Vagina (tissue), 2 donors: ENCODE measurements around the gene ZCCHC7. TPM values are rescaled to one million over a fixed set of nuclear protein-coding genes. Genes with fewer than 3 reads are reported as not detected.

Experiments used
- DNase-seq, 2 donors: peaks; one replicate each; pipeline ENCODE4 v3.0.0-alpha.2; 2017; ENCODE audit errors: extremely low spot score in 2 of 2
- H3K27ac ChIP-seq: fragments of 200-600 bp; sonication (generic); one replicate; pipeline ENCODE4 v1.5.1; 2019
- H3K27me3 ChIP-seq: fragments of 200-600 bp; sonication (generic); one replicate; pipeline ENCODE4 v1.5.1; 2019
- H3K36me3 ChIP-seq, 2 donors: fragments of 200-600 bp; sonication (generic); one replicate each; pipeline ENCODE4 v1.5.1; 2017 to 2019
- H3K4me1 ChIP-seq: fragments of 200-600 bp; sonication (generic); one replicate; pipeline ENCODE4 v1.5.1; 2019
- H3K4me3 ChIP-seq, 2 donors: fragments of 200-600 bp; sonication (generic); 1 replicate in 1 of 2; 2 replicates in 1 of 2; pipeline ENCODE4 v1.5.1; 2016 to 2019
- H3K9me3 ChIP-seq: fragments of 200-600 bp; sonication (generic); one replicate; pipeline ENCODE4 v1.5.1; 2019
- POLR2A ChIP-seq, 2 donors: fragments of 450-650 bp; IDR thresholded peaks; one replicate each; pipeline ENCODE4 v1.6.1; 2017; ENCODE audit warnings: antibody characterized with exemption in 2 of 2, mild to moderate bottlenecking in 2 of 2, moderate library complexity in 2 of 2
- POLR2AphosphoS5 ChIP-seq, 2 donors: sonication (generic); formaldehyde crosslinking; IDR thresholded peaks; one replicate each; pipeline ENCODE4 v1.9.0; 2017; ENCODE audit warnings: antibody characterized with exemption in 2 of 2, mild to moderate bottlenecking in 2 of 2, low read depth in 1 of 2; ENCODE audit not compliant: insufficient read depth in 1 of 2
- intact Hi-C: fragments of 100-400 bp; cut with DNase I; formaldehyde crosslinking; loops from one replicate; pipeline ENCODE4 v1.15.1; 2023
- total RNA-seq: library from RNA; depleted of rRNA; stranded (reverse); fragments of >200 nt; gene quantifications from one replicate; pipeline ENCODE4 v1.2.3, GENCODE V29; 2016
- TF ChIP-seq, protein P1 (sequence below), 3 experiments: fragments of 450-650 bp in 2 of 3; fragments of 200-600 bp in 1 of 3; sonication (generic) in 1 of 3; IDR thresholded peaks; one replicate each; pipeline ENCODE4 v1.5.1; 2017 to 2019; ENCODE audit warnings: antibody characterized with exemption in 3 of 3, mild to moderate bottlenecking in 2 of 3, moderate library complexity in 2 of 3

ZCCHC7 gene
- total RNA-seq, 1 donor from 2014 or later: 15.2 TPM

DNA sequence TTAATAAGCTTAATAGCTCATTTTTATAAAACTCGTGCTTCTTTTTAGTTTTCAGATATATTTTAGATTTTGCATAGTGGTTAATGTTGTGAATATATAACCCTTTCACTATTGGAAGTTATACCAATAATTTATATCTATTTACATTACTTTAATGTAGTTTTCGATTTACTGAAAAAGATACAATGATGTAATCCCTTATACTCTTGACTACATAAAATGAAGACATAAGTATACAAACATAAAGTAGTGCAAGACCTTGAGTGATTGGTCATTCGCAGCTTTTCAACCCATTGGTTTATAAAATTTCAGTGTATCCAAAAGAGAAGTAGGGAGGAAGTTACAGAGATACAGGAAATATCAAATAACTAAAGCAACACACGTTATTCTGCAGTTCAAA lies 217.8 kb downstream of the ZCCHC7 start:
- H3K4me3 ChIP-seq: no peak overlapping the region
- no peaks in the 10 kb centered on the region for H3K36me3 ChIP-seq
- H3K27me3 ChIP-seq: no peaks in the 10 kb centered on the region
- DNase-seq: no peak
- H3K27ac ChIP-seq: no peak overlapping the region
- TF ChIP-seq POLR2AphosphoS5 (IDR thresholded peaks at IDR 0.05; ENCODE audit: insufficient read depth in 1 of 2, low read depth in 1 of 2) (no peak), POLR2A (IDR thresholded peaks at IDR 0.05) (no peak)
- TF ChIP-seq, protein P1, sequence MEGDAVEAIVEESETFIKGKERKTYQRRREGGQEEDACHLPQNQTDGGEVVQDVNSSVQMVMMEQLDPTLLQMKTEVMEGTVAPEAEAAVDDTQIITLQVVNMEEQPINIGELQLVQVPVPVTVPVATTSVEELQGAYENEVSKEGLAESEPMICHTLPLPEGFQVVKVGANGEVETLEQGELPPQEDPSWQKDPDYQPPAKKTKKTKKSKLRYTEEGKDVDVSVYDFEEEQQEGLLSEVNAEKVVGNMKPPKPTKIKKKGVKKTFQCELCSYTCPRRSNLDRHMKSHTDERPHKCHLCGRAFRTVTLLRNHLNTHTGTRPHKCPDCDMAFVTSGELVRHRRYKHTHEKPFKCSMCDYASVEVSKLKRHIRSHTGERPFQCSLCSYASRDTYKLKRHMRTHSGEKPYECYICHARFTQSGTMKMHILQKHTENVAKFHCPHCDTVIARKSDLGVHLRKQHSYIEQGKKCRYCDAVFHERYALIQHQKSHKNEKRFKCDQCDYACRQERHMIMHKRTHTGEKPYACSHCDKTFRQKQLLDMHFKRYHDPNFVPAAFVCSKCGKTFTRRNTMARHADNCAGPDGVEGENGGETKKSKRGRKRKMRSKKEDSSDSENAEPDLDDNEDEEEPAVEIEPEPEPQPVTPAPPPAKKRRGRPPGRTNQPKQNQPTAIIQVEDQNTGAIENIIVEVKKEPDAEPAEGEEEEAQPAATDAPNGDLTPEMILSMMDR (IDR thresholded peaks at IDR 0.05): no peak
- H3K4me1 ChIP-seq: no peaks in the 10 kb centered on the region
- intact Hi-C loops: no loop called here
- H3K9me3 ChIP-seq: no peaks in the 10 kb centered on the region

DNA sequence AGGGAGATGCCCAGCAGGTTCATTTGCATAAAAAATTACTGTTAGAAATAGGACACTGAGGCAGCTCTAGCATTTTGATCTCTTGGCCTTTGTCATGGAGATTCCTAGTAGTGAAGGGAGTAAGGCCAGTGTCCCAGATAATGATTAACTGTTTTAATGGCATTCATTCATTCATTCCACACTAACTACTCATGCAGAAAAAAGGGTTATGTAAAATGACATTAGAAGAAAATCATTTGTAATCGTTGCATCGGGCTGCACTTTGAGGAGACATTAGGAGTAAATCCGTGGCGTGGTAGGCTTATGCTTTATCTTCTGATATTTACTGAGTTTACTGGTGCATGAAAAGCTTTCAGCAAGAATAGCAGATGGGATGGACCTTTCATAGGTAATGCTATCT lies 219.5 kb downstream of the ZCCHC7 start:
- no peak for DNase-seq
- Histone ChIP-seq H3K27ac (no peak overlapping the region), H3K36me3 (no peaks in the 10 kb centered on the region), H3K4me3 (no peak overlapping the region), H3K27me3 (no peaks in the 10 kb centered on the region), H3K4me1 (no peaks in the 10 kb centered on the region), H3K9me3 (no peaks in the 10 kb centered on the region)
- TF ChIP-seq, protein P1 (IDR thresholded peaks at IDR 0.05): no peak
- TF ChIP-seq POLR2A (IDR thresholded peaks at IDR 0.05): no peak
- no peak for TF ChIP-seq POLR2AphosphoS5 (IDR thresholded peaks at IDR 0.05; ENCODE audit: insufficient read depth in 1 of 2, low read depth in 1 of 2)
- intact Hi-C loops: no loop called here

DNA sequence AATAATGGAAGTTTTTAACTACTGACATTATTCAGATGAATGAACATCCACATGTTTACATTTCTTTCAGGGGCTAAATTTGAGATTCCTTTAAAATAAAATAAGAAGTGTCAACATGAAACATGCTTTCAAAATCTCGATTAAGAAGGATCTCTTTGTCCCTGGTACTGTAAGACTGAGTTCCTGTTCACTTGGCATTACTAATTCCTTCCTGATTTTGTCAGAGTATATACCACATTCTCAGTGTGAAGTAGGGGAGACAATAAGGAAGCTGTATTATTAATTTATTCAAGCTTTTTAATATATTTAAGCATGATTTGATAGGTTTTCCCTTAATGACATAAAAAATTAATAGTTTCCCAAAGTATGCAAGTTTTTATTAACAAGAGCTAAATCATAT lies 220.6 kb downstream of the ZCCHC7 start:
- Histone ChIP-seq H3K36me3 (no peaks in the 10 kb centered on the region), H3K9me3 (no peaks in the 10 kb centered on the region), H3K27me3 (no peaks in the 10 kb centered on the region), H3K4me3 (no peak overlapping the region), H3K27ac (no peak overlapping the region), H3K4me1 (no peaks in the 10 kb centered on the region)
- intact Hi-C loops: no loop called here
- no peak for TF ChIP-seq POLR2A (IDR thresholded peaks at IDR 0.05)
- TF ChIP-seq, protein P1 (IDR thresholded peaks at IDR 0.05): no peak
- no peak for TF ChIP-seq POLR2AphosphoS5 (IDR thresholded peaks at IDR 0.05; ENCODE audit: insufficient read depth in 1 of 2, low read depth in 1 of 2)
- no peak for DNase-seq

DNA sequence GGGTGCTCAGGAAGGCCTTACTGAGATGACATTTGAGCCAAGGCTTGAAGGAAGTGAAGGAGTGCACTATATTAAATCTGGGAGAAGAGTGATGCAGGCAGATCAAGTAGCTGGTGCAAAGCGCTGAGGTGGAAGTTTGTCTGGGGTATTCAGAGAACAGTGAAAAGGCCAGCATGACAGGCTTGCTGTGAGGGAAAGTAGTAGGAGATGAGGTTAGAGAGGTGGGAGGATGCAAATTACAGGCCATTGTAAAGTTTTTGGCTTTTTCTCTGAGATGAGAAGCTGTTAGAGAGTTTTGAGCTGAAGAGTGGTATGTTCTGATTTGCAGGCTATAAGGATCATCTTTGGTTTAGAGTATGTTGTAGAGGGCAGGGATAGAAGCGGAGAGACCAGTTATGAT lies 221.3 kb downstream of the ZCCHC7 start:
- Histone ChIP-seq H3K4me1 (no peaks in the 10 kb centered on the region), H3K9me3 (no peaks in the 10 kb centered on the region), H3K4me3 (no peak overlapping the region), H3K27ac (no peak overlapping the region), H3K36me3 (no peaks in the 10 kb centered on the region), H3K27me3 (no peaks in the 10 kb centered on the region)
- DNase-seq: no peak
- intact Hi-C loops: no loop called here
- TF ChIP-seq, protein P1 (IDR thresholded peaks at IDR 0.05): no peak
- no peak for TF ChIP-seq POLR2AphosphoS5 (IDR thresholded peaks at IDR 0.05; ENCODE audit: insufficient read depth in 1 of 2, low read depth in 1 of 2)
- no peak for TF ChIP-seq POLR2A (IDR thresholded peaks at IDR 0.05)

DNA sequence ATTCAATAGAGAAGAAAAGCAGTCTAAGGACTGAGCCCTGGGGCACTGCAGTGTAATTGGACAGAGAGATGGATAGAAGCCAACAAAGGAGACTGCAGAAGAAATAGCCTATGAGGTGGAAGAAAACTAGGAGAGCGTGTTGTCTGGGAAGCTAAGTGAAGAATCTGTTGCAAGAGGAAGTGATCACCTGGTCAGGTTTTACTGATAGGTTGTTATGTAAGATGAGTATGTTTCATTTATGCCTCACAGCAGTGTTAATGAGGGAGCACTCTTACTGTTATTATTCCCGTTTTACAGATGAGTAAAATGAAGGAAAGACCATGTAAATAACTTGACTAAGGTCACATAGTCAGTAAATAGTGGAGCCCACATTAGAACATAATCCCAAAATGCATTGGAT lies 222.1 kb downstream of the ZCCHC7 start:
- intact Hi-C loops: no loop called here
- H3K27me3 ChIP-seq: no peaks in the 10 kb centered on the region
- no peaks in the 10 kb centered on the region for H3K36me3 ChIP-seq
- H3K4me1 ChIP-seq: no peaks in the 10 kb centered on the region
- no peak overlapping the region for H3K27ac ChIP-seq
- DNase-seq: no peak
- H3K4me3 ChIP-seq: no peak overlapping the region
- TF ChIP-seq, protein P1 (IDR thresholded peaks at IDR 0.05): no peak
- TF ChIP-seq POLR2A (IDR thresholded peaks at IDR 0.05) (no peak), POLR2AphosphoS5 (IDR thresholded peaks at IDR 0.05; ENCODE audit: insufficient read depth in 1 of 2, low read depth in 1 of 2) (no peak)
- H3K9me3 ChIP-seq: no peaks in the 10 kb centered on the region
